ENCODE results near the gene RAB3C.
"Not testable (repeated sequence)": the region's sequence is repeated elsewhere in the genome, so short reads cannot be mapped to it uniquely, and the experiment has no call there.

RAB3C gene

GRCh38 chr5:58582803-58583491 lies at the start of gene RAB3C:
Gene RAB3C (plus strand): TSS chr5:58583075. CDS start chr5:58583209, 134 bp downstream.
- peak; percentile 90 for DNase-seq

GRCh38 chr5:58541935-58542334 lies 40.9 kb upstream of the RAB3C start:
- not testable (repeated sequence) for DNase-seq

GRCh38 chr5:58542709-58543108 lies 40.2 kb upstream of the RAB3C start:
- no peak for DNase-seq

GRCh38 chr5:58543723-58544122 lies 39.2 kb upstream of the RAB3C start:
- no peak for DNase-seq

GRCh38 chr5:58544195-58544594 lies 38.7 kb upstream of the RAB3C start:
- DNase-seq = no peak

GRCh38 chr5:58544926-58545325 lies 37.9 kb upstream of the RAB3C start:
- DNase-seq = no peak

- DNase-seq = no peak
These were observed 37.0 kb upstream of the RAB3C start for GRCh38 chr5:58545912-58546311.

- no peak for DNase-seq
These were observed 34.8 kb upstream of the RAB3C start for GRCh38 chr5:58548068-58548467.

GRCh38 chr5:58551492-58551891 lies 31.4 kb upstream of the RAB3C start:
- no peak for DNase-seq

- DNase-seq = not testable (repeated sequence)
These were observed 25.1 kb upstream of the RAB3C start for GRCh38 chr5:58557665-58558338.

GRCh38 chr5:58563016-58563700 lies 19.7 kb upstream of the RAB3C start:
- DNase-seq = not testable (repeated sequence)

GRCh38 chr5:58564043-58564832 lies 18.6 kb upstream of the RAB3C start:
- DNase-seq = not testable (repeated sequence)

GRCh38 chr5:58565033-58565432 lies 17.8 kb upstream of the RAB3C start:
- DNase-seq = no peak

GRCh38 chr5:58571501-58571900 lies 11.4 kb upstream of the RAB3C start:
- DNase-seq = no peak

GRCh38 chr5:58572973-58573372 lies 9.9 kb upstream of the RAB3C start:
- DNase-seq = not testable (repeated sequence)

GRCh38 chr5:58579781-58580180 lies 3.1 kb upstream of the RAB3C start:
- DNase-seq = no peak

GRCh38 chr5:58582019-58582802 lies 664 bp upstream of the RAB3C start:
- DNase-seq = no peak

- DNase-seq = no peak
These were observed 13.1 kb downstream of the RAB3C start for GRCh38 chr5:58595952-58596351.

- no peak for DNase-seq
These were observed 15.6 kb downstream of the RAB3C start for GRCh38 chr5:58598440-58598839.

- no peak for DNase-seq
These were observed 16.3 kb downstream of the RAB3C start for GRCh38 chr5:58599217-58599616.

- DNase-seq = not testable (repeated sequence)
These were observed 17.7 kb downstream of the RAB3C start for GRCh38 chr5:58600613-58601012.

- not testable (repeated sequence) for DNase-seq
These were observed 20.0 kb downstream of the RAB3C start for GRCh38 chr5:58602889-58603288.

Measured in fibroblast of upper back skin (primary cell).